TTC549 (cell line): ENCODE measurements around the gene SP4.
"Not testable (repeated sequence)": the region's sequence is repeated elsewhere in the genome, so short reads cannot be mapped to it uniquely, and the experiment has no call there.

Source experiments
- FAIRE-seq: peaks from 2 replicates; lab custom pipeline; 2012; peaks lifted over from hg19 to GRCh38; lab: Jason Lieb, UNC

SP4 gene

DNA sequence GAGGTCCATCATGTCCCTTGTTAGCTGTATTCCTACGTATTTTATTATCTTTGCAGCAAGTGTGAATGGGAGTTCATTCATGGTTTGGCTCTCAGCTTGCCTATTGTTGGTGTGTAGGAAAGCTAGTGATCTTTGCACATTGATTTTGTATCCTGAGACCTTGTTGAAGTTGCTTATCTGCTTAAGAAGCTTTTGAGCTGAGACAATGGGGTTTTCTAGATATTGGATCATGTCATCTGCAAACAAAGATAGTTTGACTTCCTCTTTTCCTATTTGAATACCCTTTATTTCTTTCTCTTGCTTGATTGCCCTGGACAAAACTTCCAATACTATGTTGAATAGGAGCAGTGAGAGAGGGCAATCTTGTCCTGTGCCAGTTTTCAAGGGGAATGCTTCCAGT is 104.6 kb downstream of the SP4 start:
- not testable (repeated sequence) for FAIRE-seq

DNA sequence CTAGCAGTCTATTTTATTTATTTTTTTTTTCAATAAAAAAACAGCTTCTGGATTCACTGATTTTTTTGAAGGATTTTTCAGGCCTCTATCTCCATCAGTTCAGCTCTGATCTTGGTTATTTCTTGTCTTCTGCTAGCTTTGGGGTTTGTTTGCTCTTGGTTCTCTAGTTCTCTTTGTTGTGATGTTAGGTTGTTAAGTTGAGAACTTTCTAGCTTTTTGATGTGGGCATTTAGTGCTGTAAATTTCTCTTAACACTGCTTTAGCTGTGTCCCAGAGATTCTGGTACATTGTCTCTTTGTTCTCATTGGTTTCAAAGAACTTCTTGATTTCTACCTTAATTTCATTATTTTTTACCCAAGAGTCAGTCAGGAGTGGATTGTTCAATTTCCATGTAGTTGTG is 105.8 kb downstream of the SP4 start:
- FAIRE-seq, result not testable (repeated sequence)

DNA sequence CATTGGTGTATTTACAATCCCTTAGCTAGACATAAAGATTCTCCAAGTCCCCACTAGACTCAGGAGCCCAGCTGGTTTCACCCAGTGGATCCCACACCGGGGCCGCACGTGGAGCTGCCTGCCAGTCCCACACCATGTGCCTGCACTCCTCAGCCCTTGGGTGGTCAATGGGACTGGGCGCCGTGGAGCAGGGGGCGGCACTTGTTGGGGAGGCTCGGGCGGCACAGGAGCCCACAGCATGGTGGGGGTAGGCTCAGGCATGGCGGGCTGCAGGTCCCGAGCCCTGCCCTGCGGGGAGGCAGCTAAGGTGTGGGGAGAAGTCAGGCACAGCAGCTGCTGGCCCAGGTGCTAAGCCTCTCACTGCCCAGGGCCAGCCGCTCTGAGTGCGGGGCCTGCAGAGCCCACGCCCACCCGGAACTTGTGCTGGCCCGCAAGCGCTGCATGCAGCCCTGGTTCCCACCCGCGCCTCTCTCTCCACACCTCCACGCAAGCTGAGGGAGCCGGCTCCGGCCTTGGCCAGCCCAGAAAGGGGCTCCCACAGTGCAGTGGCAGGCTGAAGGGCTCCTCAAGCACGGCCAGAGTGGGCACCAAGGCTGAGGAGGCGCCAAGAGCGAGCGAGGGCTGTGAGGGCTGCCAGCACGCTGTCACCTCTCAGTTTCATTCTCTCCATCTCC is 108.7 kb downstream of the SP4 start:
- not testable (repeated sequence) for FAIRE-seq

DNA sequence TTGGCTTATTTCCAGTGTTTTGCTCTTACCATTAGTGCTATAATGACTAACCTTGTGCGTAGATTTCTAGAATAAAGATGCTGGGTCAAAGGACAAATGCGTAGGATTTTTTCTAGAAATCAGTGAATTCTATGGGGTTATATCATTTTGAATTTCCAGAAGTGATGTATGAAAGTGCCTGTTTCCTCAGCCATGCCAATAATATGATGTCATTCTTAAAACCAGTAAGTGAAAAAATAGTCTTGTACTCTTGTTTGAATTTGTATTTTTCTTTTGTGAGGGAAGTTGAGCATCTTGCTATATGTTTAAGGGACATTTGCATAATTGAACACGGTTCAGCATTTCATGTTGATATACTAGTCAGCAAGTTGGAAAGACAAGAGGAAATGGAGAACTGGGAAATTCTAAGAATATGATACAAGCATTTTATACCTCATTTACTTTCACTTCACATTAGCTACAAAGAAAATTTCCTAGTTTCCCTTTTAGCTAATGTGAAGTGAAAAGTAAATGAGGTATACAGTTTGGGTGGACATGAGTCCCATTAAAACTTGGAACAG is 111.1 kb downstream of the SP4 start:
- FAIRE-seq, result no peak

DNA sequence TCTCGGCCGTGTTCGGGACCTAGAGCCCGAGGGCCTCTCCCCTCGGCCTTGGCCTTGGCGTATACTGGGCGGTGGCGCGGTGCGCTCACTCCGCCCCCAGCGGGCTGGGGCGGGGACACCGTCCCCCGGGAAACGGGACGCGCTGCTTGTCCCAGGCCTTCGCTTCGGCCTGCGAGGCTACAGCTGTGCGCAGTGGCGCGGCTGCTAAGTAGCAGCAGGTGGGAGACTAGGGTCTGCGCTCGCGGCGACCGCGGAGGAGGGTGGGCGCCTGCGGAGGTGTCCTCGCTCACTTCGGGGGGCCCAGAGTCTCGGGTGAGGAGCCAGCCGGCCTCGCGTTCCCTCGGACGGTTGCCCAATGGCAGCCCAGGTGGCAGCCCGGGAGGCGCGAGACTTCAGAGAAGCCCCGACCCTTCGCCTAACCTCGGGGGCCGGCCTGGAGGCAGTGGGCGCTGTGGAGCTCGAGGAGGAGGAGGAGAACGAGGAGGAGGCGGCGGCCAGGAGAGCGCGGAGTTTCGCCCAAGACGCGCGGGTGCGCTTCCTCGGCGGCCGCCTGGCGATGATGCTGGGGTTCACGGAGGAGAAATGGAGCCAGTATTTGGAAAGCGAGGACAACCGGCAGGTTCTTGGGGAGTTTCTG is 115.1 kb downstream of the SP4 start, which contains the start of gene DNAH11:
Gene DNAH11 (plus strand): TSS at position 149 of the 637 bp plus-strand sequence. CDS start 207 bp downstream, at position 356.
- no peak for FAIRE-seq

DNA sequence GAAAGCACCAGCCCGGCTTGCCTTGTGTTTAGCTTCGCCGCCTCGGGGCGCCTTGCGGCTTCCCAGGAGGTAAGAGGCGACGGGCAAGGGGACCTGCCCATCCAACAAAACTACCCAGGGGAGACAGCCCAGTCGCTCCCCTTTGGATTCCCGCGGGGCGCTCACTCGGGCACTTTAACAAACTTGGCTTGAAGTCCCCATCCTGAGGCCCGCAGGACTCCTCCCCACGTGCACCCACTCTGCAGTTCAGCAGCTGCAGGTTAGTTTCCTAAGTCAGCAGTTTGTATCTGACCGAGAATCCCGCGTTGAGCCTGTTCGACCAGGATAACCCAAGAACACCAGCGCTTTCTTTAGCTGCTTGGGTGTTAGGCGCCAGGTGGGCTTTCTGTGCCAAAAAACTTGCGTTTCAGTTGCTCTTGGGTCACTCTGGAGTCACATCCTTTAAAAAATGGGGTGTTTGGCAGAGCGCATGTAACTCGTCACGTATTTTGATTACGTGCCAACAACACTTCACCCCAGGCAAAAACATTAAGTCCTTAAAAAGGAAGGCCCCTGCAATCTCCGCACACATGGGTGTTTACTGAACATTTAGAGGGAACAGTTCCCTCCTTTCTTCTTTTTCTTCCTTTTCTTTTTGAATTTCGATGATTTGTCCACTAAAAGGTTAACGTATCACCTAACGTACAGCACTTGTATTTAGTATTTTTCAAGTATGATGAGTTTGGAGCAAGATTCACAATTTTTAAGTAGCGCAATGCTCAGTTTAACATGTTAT is 115.8 kb downstream of the SP4 start:
- no peak for FAIRE-seq

DNA sequence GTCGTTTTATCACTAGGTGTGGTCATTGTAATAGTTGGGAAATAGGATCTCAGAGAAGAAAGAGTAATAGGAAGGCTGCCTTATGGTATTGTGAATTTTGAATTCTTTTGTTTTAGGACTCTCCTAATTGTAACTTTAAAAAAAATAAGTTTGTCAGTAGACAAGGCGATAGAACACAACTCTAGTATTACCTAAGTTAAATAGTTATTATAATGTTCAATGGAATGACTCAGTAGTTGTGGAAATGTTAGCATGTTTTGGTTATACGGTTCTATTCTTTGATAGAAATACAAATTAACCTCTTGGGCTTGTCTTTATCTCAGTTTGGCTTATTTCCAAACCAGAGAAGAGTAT is 116.4 kb downstream of the SP4 start:
- no peak for FAIRE-seq

DNA sequence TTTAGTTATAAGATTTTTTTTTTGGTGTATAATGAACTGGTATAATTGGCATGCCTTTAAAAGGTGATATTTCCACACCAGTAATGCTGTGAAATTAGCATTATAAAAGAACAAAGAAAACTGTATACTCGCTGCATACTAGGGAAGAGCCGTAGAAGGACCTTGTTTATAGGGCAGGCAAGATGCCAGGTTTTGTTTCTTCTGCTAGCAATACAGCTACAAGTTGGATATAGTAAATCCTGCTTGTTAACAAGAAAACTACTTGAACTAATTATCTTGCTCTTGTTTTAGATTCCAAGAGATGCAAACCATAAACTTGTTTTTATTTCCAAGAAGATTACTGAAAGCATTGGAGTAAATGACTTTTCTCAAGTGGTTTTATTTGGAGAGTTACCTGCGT is 116.8 kb downstream of the SP4 start:
- no peak for FAIRE-seq

DNA sequence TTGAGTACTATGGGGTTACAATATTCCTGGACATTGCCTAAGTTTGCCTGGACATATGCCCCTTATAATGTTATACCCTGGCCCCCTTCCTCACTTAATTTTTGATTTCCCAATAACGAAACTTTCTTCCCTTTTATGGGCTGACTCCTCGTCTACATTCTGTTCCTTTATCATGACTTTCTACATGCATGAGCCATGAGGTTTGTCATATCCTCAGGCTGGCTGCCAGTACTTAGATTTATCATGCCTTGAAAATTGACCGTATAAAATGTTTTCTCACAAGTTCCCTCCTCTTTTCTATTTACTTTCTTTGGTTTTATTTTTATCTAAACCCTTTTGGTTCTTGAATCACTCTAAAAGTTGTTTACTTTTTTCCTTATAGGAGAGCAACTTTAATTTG is 119.6 kb downstream of the SP4 start:
- no peak for FAIRE-seq

DNA sequence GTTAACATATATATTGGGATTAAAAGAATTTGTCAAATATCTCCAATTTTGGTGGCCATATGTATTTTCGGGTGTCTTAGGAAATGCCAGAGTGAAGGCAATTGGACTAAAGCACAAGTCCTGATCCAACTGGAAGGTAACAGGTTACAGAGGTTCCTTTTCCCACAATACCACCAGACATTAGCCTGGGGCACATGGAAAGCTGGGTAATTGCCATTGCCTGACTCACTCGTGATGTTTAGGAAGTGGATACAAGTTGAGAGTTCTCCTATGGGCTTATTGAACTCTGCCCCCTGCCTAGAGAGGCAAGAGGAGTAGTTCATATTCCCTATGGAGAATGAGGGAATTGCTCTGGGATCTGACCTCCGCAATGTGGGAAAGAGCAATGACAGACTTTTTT is 120.6 kb downstream of the SP4 start:
- no peak for FAIRE-seq

DNA sequence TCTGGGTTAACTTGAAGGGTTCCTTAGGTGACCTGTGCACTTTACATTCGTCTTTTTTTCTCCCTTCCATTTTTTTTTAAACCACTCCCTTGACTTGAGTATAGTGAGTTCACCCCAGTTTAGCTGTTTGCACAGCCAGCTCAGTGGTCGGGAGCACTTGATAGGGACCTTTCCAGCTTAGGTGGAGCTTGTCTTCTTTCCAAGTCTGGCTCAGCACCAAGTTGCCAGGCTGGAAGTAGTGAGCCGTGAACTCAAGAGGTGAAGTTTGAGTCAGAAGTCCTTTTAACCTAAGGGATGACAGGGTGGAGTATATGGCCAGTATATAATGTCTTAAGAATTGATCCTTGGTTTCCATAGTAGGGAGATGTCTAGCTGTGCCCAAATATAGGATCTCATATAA is 122.2 kb downstream of the SP4 start:
- no peak for FAIRE-seq

DNA sequence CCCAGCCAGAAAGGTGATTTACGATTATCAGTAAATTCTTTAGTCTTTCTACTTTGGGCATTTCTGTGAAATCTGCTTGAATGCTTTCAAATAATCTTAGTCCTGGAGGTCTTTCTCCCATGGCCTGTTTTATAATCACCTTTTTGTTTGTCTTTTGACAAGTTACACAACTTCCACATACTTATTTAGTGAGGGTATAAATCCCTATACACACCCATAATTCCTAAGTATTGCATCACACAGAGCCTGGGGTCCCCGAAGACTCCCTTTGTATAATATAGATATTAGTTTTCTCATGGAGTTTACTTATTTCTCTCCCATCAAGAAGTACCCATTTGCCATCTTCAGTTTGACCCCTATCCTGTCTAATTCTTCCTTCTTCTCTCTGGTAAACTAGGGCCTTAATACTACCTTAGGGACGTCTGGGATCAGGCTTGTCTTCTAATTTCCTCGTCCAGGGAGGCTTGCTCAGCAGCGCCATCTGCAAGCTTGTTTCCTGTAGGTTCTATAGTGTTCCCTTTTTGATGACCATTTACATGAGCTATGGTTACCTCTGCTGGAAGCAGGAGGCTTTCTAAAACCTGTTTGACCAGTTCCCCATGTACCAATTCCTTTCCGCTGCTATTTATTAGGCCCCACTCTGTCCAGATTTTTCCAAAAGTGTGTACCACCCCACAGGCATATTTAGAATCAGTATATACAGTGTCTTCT is 123.1 kb downstream of the SP4 start:
- FAIRE-seq, result no peak

DNA sequence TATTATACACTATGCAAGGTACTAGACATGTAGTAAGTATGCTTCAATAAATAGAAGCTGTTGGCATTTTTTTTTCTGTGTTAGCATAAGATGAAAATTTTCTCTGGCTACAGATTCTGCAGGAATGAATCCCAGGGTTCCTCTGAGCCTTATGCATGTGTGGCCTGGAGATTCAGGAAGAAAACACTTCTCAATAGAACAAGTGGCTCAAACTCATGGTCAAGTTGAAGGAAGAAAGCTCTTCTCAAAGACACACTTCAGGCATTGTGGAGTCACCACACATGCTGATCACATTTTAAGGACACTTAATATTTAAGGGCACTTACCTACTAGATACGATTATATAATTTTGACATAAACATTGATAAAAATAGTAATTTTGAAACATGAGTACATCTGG is 134.5 kb downstream of the SP4 start:
- FAIRE-seq, result no peak
